Activated CD8-positive, alpha-beta memory T cell treated with anti-CD3 and anti-CD28 coated beads for 1 hour (primary cell): ENCODE measurements around the gene ROR2.

Experiments used
- DNase-seq, 2 donors: peaks; one replicate each; pipeline ENCODE4 v3.0.0-alpha.2; 2020; ENCODE audit warnings: low read depth in 1 of 2; ENCODE audit errors: extremely low read depth in 1 of 2

Gene ROR2

GRCh38 chr9:91844701-91845291, 105.2 kb downstream of the ROR2 start:
- DNase-seq = no peak

- DNase-seq = no peak
Measured at GRCh38 chr9:91844190-91844589, 105.8 kb downstream of the ROR2 start.

GRCh38 chr9:91843623-91844148, 106.3 kb downstream of the ROR2 start:
- no peak for DNase-seq

- DNase-seq = no peak
Measured at GRCh38 chr9:91843093-91843492, 106.9 kb downstream of the ROR2 start.

- DNase-seq = no peak
Measured at GRCh38 chr9:91842358-91843049, 107.5 kb downstream of the ROR2 start.

- DNase-seq = no peak
Measured at GRCh38 chr9:91841591-91841990, 108.4 kb downstream of the ROR2 start.

GRCh38 chr9:91840882-91841281, 109.1 kb downstream of the ROR2 start:
- no peak for DNase-seq

GRCh38 chr9:91840469-91840868, 109.6 kb downstream of the ROR2 start:
- no peak for DNase-seq

GRCh38 chr9:91839926-91840465, 110.0 kb downstream of the ROR2 start:
- no peak for DNase-seq

- DNase-seq = no peak
Measured at GRCh38 chr9:91837981-91838731, 111.9 kb downstream of the ROR2 start.

GRCh38 chr9:91836515-91836914, 113.5 kb downstream of the ROR2 start:
- no peak for DNase-seq

GRCh38 chr9:91835632-91836031, 114.4 kb downstream of the ROR2 start:
- no peak for DNase-seq

GRCh38 chr9:91835216-91835615, 114.8 kb downstream of the ROR2 start:
- DNase-seq = no peak

- DNase-seq = no peak
Measured at GRCh38 chr9:91834740-91835139, 115.3 kb downstream of the ROR2 start.

- no peak for DNase-seq
Measured at GRCh38 chr9:91833878-91834255, 116.2 kb downstream of the ROR2 start.

GRCh38 chr9:91833096-91833877, 116.7 kb downstream of the ROR2 start:
- DNase-seq = no peak

GRCh38 chr9:91832322-91832721, 117.7 kb downstream of the ROR2 start:
- DNase-seq = no peak

- no peak for DNase-seq
Measured at GRCh38 chr9:91825866-91826265, 124.2 kb downstream of the ROR2 start.

GRCh38 chr9:91825422-91825821, 124.6 kb downstream of the ROR2 start:
- no peak for DNase-seq

GRCh38 chr9:91824601-91825305, 125.3 kb downstream of the ROR2 start:
- no peak for DNase-seq
